Stimulated activated CD4-positive, alpha-beta T cell treated with anti-CD3 and anti-CD28 coated beads, TNF-alpha, amount 100 ng/mL, for 1 hour (primary cell): ENCODE measurements around the gene CLPTM1.
"Not testable (repeated sequence)": the region's sequence is repeated elsewhere in the genome, so short reads cannot be mapped to it uniquely, and the experiment has no call there.

Experiments
- DNase-seq, 3 donors: peaks; one replicate each; pipeline ENCODE4 v3.0.0-alpha.2; 2020; ENCODE audit warnings: low read depth in 3 of 3, low spot score in 1 of 3

The CLPTM1 gene

DNA sequence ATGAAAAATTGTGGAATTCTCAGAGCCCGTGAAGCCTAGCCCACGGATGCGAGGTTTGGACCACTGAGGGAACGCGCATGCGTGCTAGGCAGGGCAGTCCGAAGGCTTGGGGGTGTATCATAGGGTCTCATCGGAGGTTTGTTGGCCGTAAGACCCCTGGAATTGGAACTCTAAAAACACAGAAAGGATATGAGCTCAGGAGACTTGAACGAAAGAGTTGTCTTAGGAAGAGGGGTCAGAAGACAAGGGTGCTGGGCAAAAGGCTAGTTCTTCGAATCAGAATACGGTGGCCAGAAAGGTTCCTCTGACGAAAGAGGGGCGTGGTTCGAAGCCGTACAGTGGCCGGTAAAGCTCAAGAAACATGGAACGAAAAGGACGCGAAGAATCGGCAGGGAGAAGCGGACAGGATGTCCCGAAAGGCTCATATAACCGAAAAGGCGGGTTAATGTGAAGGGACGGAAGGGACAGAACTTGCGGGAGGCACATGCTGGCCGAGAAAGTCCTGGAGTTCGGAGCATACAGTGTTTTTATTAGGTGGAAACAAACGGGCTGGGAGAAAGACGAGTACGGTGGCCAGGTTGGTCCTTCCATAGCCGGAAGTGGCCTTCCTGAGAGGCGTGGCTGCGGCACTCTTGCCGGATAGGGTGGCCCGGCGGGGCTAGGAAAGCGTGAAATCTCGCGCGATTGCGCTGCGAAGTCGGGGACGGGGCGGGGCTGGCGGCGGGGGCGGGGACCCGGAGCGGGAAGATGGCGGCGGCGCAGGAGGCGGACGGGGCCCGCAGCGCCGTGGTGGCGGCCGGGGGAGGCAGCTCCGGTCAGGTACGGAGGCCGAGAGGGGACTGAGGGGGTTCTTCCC is at the start of gene CLPTM1:
TSS of gene CLPTM1 (plus strand) at position 732 of the 856 bp plus-strand sequence. CDS start at position 748, 16 bp downstream.
- peak; percentile 92 to 96 (median 93) for DNase-seq

DNA sequence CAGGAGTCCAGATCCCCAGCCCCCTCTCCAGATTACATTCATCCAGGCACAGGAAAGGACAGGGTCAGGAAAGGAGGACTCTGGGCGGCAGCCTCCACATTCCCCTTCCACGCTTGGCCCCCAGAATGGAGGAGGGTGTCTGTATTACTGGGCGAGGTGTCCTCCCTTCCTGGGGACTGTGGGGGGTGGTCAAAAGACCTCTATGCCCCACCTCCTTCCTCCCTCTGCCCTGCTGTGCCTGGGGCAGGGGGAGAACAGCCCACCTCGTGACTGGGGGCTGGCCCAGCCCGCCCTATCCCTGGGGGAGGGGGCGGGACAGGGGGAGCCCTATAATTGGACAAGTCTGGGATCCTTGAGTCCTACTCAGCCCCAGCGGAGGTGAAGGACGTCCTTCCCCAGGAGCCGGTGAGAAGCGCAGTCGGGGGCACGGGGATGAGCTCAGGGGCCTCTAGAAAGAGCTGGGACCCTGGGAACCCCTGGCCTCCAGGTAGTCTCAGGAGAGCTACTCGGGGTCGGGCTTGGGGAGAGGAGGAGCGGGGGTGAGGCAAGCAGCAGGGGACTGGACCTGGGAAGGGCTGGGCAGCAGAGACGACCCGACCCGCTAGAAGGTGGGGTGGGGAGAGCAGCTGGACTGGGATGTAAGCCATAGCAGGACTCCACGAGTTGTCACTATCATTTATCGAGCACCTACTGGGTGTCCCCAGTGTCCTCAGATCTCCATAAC is 49.6 kb upstream of the CLPTM1 start, which contains the start of gene APOE:
TSS of gene APOE (plus strand) at position 360 of the 724 bp plus-strand sequence. CDS start 829 bp downstream, outside the sequence.
- no peak for DNase-seq

DNA sequence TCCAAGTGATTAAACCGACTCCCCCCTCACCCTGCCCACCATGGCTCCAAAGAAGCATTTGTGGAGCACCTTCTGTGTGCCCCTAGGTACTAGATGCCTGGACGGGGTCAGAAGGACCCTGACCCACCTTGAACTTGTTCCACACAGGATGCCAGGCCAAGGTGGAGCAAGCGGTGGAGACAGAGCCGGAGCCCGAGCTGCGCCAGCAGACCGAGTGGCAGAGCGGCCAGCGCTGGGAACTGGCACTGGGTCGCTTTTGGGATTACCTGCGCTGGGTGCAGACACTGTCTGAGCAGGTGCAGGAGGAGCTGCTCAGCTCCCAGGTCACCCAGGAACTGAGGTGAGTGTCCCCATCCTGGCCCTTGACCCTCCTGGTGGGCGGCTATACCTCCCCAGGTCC is 47.6 kb upstream of the CLPTM1 start:
- DNase-seq = no peak

DNA sequence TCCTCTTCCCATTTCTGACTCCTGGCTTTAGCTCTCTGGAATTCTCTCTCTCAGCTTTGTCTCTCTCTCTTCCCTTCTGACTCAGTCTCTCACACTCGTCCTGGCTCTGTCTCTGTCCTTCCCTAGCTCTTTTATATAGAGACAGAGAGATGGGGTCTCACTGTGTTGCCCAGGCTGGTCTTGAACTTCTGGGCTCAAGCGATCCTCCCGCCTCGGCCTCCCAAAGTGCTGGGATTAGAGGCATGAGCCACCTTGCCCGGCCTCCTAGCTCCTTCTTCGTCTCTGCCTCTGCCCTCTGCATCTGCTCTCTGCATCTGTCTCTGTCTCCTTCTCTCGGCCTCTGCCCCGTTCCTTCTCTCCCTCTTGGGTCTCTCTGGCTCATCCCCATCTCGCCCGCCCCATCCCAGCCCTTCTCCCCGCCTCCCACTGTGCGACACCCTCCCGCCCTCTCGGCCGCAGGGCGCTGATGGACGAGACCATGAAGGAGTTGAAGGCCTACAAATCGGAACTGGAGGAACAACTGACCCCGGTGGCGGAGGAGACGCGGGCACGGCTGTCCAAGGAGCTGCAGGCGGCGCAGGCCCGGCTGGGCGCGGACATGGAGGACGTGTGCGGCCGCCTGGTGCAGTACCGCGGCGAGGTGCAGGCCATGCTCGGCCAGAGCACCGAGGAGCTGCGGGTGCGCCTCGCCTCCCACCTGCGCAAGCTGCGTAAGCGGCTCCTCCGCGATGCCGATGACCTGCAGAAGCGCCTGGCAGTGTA is 46.9 kb upstream of the CLPTM1 start:
- DNase-seq = no peak

- DNase-seq = no peak
Observed at GRCh38 chr19:44908836-44909261, 46.3 kb upstream of the CLPTM1 start.

DNA sequence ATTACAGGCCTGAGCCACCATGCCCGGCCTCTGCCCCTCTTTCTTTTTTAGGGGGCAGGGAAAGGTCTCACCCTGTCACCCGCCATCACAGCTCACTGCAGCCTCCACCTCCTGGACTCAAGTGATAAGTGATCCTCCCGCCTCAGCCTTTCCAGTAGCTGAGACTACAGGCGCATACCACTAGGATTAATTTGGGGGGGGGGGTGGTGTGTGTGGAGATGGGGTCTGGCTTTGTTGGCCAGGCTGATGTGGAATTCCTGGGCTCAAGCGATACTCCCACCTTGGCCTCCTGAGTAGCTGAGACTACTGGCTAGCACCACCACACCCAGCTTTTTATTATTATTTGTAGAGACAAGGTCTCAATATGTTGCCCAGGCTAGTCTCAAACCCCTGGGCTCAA is 45.4 kb upstream of the CLPTM1 start:
- DNase-seq = no peak

- not testable (repeated sequence) for DNase-seq
Observed at GRCh38 chr19:44911896-44912295, 43.3 kb upstream of the CLPTM1 start.

DNA sequence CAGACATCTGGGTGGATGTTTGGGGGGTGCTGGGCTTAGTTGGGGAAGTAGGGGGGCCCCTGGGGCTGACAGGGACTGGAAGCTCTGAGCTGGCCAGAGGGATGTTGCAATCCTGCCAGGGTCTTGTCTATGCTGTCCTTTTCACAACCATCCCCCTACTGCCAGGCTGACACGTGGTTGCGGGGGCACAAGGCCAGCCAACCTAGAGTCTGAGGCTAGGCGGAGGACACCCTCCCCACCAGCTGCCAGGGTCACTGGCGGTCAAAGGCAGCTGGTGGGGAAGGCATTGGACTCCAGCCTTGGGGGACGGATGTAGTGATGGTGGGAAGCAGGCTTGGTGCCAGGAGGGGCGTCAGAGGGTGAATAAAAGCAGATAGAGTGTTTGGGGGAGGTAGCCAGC is 42.3 kb upstream of the CLPTM1 start:
- no peak for DNase-seq

DNA sequence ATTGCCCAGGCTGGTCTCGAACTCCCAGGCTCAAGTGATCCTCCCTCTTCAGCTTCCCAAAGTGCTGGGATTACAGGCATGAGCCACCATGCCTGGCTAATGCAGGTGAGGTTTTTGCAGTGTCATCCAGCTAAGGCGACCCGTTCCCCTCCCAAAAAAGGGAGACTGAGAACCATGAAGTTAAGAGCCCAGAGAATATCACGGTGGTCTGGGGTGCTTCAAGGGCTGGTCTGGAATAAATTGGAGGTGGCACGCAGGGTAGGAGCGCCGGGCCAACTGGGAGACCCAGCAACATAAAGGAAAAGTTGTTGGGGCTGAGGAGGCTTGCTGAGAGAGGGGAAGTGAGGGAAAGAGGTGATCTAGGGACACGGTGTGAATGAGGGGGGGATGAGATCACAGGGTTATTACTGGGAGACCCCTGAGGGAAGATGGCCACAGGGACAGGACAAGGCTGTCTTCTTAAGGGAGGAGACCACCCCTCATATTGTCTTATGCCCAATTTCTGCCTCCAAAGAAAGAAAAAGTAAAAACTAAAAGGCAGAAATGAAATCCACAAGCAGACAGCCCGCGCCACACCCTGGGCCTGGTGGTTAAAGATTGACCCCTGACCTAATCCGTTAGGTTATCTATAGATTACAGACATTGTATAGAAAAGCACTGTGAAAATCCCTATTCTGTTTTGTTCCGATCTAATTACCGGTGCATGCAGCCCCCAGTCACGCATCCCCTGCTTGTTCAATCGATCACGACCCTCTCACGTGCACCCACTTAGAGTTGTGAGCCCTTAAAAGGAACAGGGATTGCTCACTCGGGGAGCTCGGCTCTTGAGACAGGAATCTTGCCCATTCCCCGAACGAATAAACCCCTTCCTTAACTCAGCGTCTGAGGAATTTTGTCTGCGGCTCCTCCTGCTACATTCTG is 41.4 kb upstream of the CLPTM1 start:
- DNase-seq = not testable (repeated sequence)

GRCh38 chr19:44914433-44915206 is 40.6 kb upstream of the CLPTM1 start, which contains the start of gene APOC1:
APOC1 (plus strand) TSS chr19:44914608; CDS start chr19:44914892, 284 bp downstream.
- DNase-seq = peak in 2 of 3 donors; percentile 40 to 59

DNA sequence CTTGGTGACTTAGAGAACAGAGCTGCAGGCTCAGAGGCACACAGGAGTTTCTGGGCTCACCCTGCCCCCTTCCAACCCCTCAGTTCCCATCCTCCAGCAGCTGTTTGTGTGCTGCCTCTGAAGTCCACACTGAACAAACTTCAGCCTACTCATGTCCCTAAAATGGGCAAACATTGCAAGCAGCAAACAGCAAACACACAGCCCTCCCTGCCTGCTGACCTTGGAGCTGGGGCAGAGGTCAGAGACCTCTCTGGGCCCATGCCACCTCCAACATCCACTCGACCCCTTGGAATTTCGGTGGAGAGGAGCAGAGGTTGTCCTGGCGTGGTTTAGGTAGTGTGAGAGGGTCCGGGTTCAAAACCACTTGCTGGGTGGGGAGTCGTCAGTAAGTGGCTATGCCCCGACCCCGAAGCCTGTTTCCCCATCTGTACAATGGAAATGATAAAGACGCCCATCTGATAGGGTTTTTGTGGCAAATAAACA is 30.9 kb upstream of the CLPTM1 start:
- no peak for DNase-seq

- no peak for DNase-seq
Observed at GRCh38 chr19:44925114-44925891, 29.9 kb upstream of the CLPTM1 start.

DNA sequence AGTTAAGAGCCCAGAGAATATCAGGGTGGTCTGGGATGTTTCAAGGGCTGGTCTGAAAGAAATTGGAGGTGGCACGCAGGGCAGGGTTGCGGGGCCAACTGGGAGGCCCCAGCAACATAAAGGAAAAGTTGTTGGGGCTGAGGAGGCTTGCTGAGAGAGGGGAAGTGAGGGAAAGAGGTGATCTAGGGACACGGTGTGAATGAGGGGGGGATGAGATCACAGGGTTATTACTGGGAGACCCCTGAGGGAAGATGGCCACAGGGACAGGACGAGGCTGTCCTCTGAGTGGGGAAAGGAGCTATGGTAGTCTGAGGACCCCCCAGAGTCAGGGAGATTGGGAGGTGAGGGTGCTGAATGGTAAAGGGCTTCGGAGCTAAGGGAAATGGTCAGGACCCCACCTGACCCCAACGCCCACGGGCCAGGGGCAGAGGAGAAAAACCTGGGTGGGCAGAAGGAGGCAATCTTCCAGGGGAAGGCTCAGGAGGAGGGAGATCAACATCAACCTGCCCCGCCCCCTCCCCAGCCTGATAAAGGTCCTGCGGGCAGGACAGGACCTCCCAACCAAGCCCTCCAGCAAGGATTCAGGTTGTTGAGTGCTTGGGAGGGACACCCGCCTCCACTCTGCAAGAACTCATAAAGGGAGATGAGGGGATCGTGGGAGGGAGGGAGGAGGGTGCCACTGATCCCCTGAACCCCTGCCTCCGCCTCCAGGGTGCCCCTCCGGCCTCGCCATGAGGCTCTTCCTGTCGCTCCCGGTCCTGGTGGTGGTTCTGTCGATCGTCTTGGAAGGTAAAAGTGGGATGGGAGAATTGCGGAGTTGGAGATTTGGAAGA is 28.7 kb upstream of the CLPTM1 start:
- DNase-seq = not testable (repeated sequence)

DNA sequence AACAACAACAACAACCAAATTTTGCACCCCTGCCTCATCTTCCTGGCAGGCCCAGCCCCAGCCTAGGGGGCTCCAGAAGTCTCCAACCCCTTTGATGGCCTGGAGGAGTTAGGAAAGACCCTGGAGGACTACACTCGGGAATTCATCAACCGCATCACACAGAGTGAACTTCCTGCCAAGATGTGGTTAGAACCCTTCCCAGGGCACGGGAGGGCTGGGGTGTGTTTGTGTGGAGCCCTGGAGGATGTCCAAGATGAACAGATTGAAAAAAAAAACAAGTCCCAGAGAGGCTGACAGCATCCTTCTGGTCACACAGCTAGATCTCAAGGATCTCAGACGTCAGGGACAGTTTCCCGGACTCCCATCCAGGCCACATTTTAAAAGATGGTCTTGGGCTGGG is 27.4 kb upstream of the CLPTM1 start:
- no peak for DNase-seq

GRCh38 chr19:44930088-44930487 is 25.1 kb upstream of the CLPTM1 start:
- no peak for DNase-seq

DNA sequence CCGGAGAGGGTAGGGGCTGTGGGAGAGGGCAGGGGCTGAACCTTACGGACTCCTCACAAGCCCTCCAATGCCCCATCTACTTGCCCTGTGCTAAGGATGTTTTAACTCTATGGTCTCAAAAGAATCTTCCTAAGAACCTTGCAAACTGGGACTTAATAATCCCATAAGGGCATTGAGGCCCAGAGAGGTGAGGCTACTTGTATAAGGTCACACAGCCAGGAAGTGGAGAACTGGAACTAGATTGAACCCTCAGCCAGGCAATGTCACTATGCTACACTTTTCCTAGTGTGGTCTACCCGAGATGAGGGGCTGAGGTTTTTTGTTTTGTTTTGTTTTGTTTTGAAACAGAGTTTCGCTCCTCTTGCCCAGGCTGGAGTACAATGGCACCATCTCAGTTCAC is 23.6 kb upstream of the CLPTM1 start:
- no peak for DNase-seq

- DNase-seq = no peak
Observed at GRCh38 chr19:44939668-44940067, 15.5 kb upstream of the CLPTM1 start.
